Osteoblast (primary cell): Measurements from ENCODE around the gene SCARF2. TPM values are rescaled to one million over a fixed set of nuclear protein-coding genes. Genes with fewer than 3 reads are reported as not detected.
A peak's percentile ranks its signal among the peaks of the same experiment; 100 is the strongest.

Source experiments
- DNase-seq: peaks from one replicate; pipeline ENCODE4 v3.0.0; 2011; ENCODE audit warnings: low spot score, mixed read lengths; ENCODE audit not compliant: insufficient read length; ENCODE audit errors: missing footprints
- H2AFZ ChIP-seq: 2 replicates; pipeline ENCODE4 v1.6.0; 2011; ENCODE audit warnings: mild to moderate bottlenecking, low read length
- H3K27ac ChIP-seq: 2 replicates; pipeline ENCODE4 v1.5.1; 2011; ENCODE audit warnings: mild to moderate bottlenecking, low read depth, low read length, moderate library complexity
- H3K27me3 ChIP-seq: 2 replicates; pipeline ENCODE4 v1.6.0; 2012; ENCODE audit warnings: mild to moderate bottlenecking, control low read depth, inconsistent platforms, low read length, moderate library complexity; ENCODE audit not compliant: insufficient read depth
- H3K36me3 ChIP-seq: 2 replicates; pipeline ENCODE4 v1.5.1; 2011; ENCODE audit warnings: mild to moderate bottlenecking, low read length, control low read depth, moderate library complexity; ENCODE audit not compliant: insufficient read depth
- H3K4me1 ChIP-seq: 2 replicates; pipeline ENCODE4 v1.5.1; 2011; ENCODE audit warnings: mild to moderate bottlenecking, low read length, control low read depth, moderate library complexity; ENCODE audit not compliant: insufficient read depth
- H3K4me2 ChIP-seq: 2 replicates; pipeline ENCODE4 v1.6.0; 2011; ENCODE audit warnings: mild to moderate bottlenecking, low read length; ENCODE audit not compliant: insufficient read depth
- H3K4me3 ChIP-seq: fragments of 200-600 bp; sonication (generic); 3 replicates; pipeline ENCODE4 v1.5.1; 2012; ENCODE audit warnings: mild to moderate bottlenecking, low read length, inconsistent platforms; ENCODE audit not compliant: insufficient read depth
- H3K79me2 ChIP-seq: 2 replicates; pipeline ENCODE4 v1.6.0; 2012; ENCODE audit warnings: mild to moderate bottlenecking, low read length, control low read depth, inconsistent platforms; ENCODE audit not compliant: insufficient read depth
- H3K9me3 ChIP-seq: 2 replicates; pipeline ENCODE4 v1.5.1; 2011; ENCODE audit warnings: low read depth, low read length, control low read depth
- H4K20me1 ChIP-seq: 2 replicates; pipeline ENCODE4 v1.6.0; 2012; ENCODE audit warnings: mild to moderate bottlenecking, low read length, control low read depth; ENCODE audit not compliant: insufficient read depth
- total RNA-seq: library from RNA; depleted of rRNA; stranded (reverse); fragments of >200 nt; gene quantifications from 2 replicates; pipeline ENCODE4 v1.2.3, GENCODE V29; 2012
- TF ChIP-seq, protein P1 (sequence below): IDR thresholded peaks from 2 replicates; pipeline ENCODE4 v1.5.1; 2011; ENCODE audit warnings: mild to moderate bottlenecking, low read depth, low read length, moderate library complexity; ENCODE audit errors: extremely low read depth

SCARF2 gene
- total RNA-seq, 1 donor, result 23.9 TPM

DNA sequence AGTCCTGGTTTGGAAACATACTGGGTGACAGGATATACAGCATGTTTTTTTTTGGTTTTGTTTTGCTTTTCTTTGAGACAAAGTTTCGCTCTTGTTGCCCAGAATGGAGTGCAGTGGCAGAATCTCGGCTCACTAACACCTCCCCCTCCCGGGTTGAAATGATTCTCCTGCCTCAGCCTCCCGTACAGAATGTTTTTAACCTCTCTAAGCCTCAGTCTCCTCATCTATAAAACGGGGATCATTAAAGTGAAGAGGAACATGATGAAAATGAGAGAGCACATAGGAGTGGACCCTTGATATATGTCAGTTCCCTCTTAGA, 28.1 kb upstream of the SCARF2 start:
- Histone ChIP-seq H2AFZ (no peak overlapping the region), H3K4me2 (no peak overlapping the region), H3K4me1 (no peaks in the 10 kb centered on the region), H4K20me1 (peaks cover 5% of the 10 kb centered on the region), H3K79me2 (no peaks in the 10 kb centered on the region), H3K27ac (no peak overlapping the region), H3K27me3 (no peaks in the 10 kb centered on the region), H3K36me3 (peaks cover 51% of the 10 kb centered on the region), H3K9me3 (no peaks in the 10 kb centered on the region), H3K4me3 (no peak overlapping the region)
- TF ChIP-seq, protein P1, sequence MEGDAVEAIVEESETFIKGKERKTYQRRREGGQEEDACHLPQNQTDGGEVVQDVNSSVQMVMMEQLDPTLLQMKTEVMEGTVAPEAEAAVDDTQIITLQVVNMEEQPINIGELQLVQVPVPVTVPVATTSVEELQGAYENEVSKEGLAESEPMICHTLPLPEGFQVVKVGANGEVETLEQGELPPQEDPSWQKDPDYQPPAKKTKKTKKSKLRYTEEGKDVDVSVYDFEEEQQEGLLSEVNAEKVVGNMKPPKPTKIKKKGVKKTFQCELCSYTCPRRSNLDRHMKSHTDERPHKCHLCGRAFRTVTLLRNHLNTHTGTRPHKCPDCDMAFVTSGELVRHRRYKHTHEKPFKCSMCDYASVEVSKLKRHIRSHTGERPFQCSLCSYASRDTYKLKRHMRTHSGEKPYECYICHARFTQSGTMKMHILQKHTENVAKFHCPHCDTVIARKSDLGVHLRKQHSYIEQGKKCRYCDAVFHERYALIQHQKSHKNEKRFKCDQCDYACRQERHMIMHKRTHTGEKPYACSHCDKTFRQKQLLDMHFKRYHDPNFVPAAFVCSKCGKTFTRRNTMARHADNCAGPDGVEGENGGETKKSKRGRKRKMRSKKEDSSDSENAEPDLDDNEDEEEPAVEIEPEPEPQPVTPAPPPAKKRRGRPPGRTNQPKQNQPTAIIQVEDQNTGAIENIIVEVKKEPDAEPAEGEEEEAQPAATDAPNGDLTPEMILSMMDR, result no peak
- no peak for DNase-seq

DNA sequence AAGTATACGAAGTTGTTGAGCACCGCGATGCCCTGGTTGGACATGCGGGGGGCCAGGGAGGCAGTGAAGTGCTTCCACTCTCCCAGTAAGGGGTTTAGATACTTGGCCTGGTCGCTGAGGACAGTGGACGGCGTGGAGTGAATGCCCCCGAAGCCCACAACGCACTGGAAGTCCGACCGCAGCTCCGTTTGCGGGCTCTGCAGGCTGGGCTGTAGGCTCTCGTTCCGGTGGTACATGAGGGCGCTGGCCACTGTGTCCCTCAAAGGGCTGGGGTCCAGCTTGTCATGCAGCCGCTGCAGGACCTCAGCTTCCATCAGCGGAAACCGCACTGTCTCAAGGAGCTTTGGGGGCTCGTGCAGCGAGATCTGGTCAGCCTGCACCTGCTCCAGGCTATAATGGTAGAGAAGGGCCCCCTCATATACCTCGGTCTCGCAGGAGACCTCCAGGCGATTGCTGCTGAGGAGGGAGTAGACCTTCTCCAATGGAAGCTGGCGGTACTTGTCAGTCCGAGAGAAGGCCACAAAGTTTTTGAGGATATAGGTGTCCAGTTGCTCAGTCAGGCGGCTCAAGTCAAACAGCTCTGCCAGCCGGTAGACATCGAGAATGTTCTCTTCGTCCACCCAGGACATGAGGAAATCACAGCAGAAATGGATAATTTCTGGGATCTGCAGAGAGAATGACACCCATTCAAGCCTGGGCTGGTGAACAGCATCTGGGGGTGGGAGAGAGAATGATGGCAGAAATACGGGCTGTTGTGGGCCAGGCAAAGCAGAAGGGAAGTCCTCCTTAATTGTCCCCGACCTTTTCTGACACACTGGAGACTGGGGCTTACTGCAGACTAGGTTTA, 27.5 kb upstream of the SCARF2 start:
- Histone ChIP-seq H3K4me1 (no peaks in the 10 kb centered on the region), H3K27me3 (no peaks in the 10 kb centered on the region), H3K27ac (no peak overlapping the region), H2AFZ (no peak overlapping the region), H4K20me1 (peaks cover 5% of the 10 kb centered on the region), H3K79me2 (no peaks in the 10 kb centered on the region), H3K4me2 (no peak overlapping the region), H3K9me3 (no peaks in the 10 kb centered on the region), H3K36me3 (peaks cover 47% of the 10 kb centered on the region), H3K4me3 (no peak overlapping the region)
- DNase-seq, result no peak
- TF ChIP-seq, protein P1, result no peak

DNA sequence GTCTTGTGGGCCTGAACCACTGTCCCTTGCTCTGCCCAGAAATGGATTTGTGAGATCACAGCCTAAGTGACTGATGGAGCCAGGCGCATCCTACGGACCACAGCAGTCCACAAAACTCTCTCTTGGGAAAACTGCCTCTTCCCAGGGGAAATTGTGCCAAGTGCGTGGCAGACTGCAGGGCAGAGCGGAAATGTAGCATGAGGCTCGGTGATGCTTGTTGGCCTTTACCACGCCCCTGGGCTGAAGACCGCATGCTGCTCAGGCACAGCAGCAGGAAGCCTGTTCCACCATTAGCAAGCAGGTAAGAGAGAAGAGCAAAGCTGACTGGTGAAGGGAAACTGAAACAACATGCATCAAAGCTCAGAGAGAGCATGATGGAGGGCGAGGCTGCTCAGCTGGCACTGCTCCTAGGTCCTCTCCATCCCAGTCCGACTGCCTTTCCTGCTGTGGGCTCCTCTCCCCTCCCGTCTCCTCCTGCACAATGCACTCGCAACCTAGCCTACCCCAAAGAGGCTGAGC, 26.5 kb upstream of the SCARF2 start:
- no peak overlapping the region for H3K27ac ChIP-seq
- no peak overlapping the region for H2AFZ ChIP-seq
- no peak for DNase-seq
- no peak overlapping the region for H3K4me3 ChIP-seq
- TF ChIP-seq, protein P1, result no peak
- no peaks in the 10 kb centered on the region for H3K4me1 ChIP-seq
- H3K79me2 ChIP-seq, result no peaks in the 10 kb centered on the region
- H3K9me3 ChIP-seq, result no peaks in the 10 kb centered on the region
- peaks cover 41% of the 10 kb centered on the region for H3K36me3 ChIP-seq
- H3K4me2 ChIP-seq, result no peak overlapping the region
- H3K27me3 ChIP-seq, result no peaks in the 10 kb centered on the region
- peaks cover 5% of the 10 kb centered on the region for H4K20me1 ChIP-seq

DNA sequence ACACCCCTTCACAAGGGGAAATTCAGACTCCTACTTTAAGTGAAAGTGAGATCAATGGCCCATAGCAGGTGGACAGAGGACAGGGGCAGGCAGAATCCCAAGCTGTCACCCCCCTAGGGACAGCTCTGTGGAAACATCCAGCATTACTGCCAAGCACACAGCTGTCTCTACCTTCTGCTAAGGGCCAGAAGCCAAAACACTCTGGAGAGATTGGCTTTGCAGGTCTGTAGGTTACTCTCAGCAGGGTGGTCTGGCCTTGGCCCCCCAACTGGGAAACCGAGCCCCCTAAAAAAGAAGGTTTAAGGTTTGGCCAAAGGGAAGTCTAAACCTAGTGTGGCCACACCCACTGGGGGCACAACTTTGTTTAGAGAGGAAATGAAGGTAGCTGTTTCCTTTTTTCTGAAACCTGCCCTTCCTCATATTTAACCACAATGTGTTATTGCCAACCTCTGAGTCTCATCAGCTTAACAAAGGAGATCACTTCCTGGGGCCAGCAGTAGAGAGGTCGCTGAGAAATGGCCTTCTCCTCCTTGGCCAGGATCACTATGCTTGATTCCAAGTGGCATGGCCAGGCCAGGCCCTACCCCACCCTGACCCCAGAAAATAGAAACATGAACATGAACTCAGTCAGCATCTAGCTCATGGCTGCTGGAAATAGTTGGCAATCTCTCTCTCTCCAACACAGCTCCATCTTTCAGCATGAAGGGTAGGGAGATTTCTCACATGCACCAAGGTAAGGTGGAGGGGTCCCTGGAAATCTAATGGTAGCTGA, 25.9 kb upstream of the SCARF2 start:
- peaks cover 34% of the 10 kb centered on the region for H3K36me3 ChIP-seq
- TF ChIP-seq, protein P1, result no peak
- no peak overlapping the region for H3K4me2 ChIP-seq
- no peaks in the 10 kb centered on the region for H3K27me3 ChIP-seq
- peak; percentile 60 for DNase-seq
- no peaks in the 10 kb centered on the region for H3K79me2 ChIP-seq
- H2AFZ ChIP-seq, result no peak overlapping the region
- H3K27ac ChIP-seq, result no peak overlapping the region
- no peaks in the 10 kb centered on the region for H3K9me3 ChIP-seq
- H4K20me1 ChIP-seq, result peaks cover 5% of the 10 kb centered on the region
- H3K4me1 ChIP-seq, result no peaks in the 10 kb centered on the region
- H3K4me3 ChIP-seq, result no peak overlapping the region
